Keratinocyte (primary cell): ENCODE results near the gene OGDHL. TPM values are rescaled to one million over a fixed set of nuclear protein-coding genes. Genes with fewer than 3 reads are reported as not detected.

ENCODE experiments used
- DNase-seq: peaks from one replicate; pipeline ENCODE4 v3.0.0-alpha.2; 2011; ENCODE audit warnings: low read depth, missing footprints, low spot score
- FAIRE-seq: peaks from 2 replicates; lab custom pipeline; 2011; peaks lifted over from hg19 to GRCh38; lab: Jason Lieb, UNC
- H2AFZ ChIP-seq: 2 replicates; pipeline ENCODE4 v1.6.0; 2012; ENCODE audit warnings: low read length, control low read depth, inconsistent platforms; ENCODE audit not compliant: control insufficient read depth
- H3K27ac ChIP-seq: 2 replicates; pipeline ENCODE4 v1.5.1; 2011; ENCODE audit warnings: low read length; ENCODE audit not compliant: control insufficient read depth, insufficient read depth
- H3K27me3 ChIP-seq: 3 replicates; pipeline ENCODE4 v1.6.0; 2011; ENCODE audit warnings: low read length; ENCODE audit not compliant: control insufficient read depth, insufficient read depth; ENCODE audit errors: extremely low read depth
- H3K36me3 ChIP-seq, 2 experiments: 2 replicates in 1 of 2; 3 replicates in 1 of 2; pipeline ENCODE4 v1.5.1; 2011; ENCODE audit warnings: low read length in 2 of 2, mild to moderate bottlenecking in 1 of 2; ENCODE audit not compliant: control insufficient read depth in 2 of 2, insufficient read depth in 2 of 2; ENCODE audit errors: extremely low read depth in 1 of 2
- H3K4me1 ChIP-seq: 3 replicates; pipeline ENCODE4 v1.5.1; 2011; ENCODE audit warnings: low read length; ENCODE audit not compliant: control insufficient read depth, insufficient read depth; ENCODE audit errors: extremely low read depth
- H3K4me2 ChIP-seq: 3 replicates; pipeline ENCODE4 v1.6.0; 2011; ENCODE audit warnings: low read depth, low read length; ENCODE audit not compliant: control insufficient read depth, insufficient read depth; ENCODE audit errors: extremely low read depth
- H3K4me3 ChIP-seq, 3 experiments: fragments of 200-600 bp in 1 of 3; sonication (generic) in 1 of 3; 2 replicates in 2 of 3; 3 replicates in 1 of 3; pipeline ENCODE4 v1.5.1; 2011 to 2016; ENCODE audit warnings: low read length in 3 of 3, mild to moderate bottlenecking in 3 of 3, control low read depth in 2 of 3, inconsistent platforms in 1 of 3, low read depth in 1 of 3, mixed read lengths in 1 of 3, mixed run types in 1 of 3, moderate library complexity in 1 of 3; ENCODE audit not compliant: control insufficient read depth in 2 of 3, insufficient read depth in 2 of 3; ENCODE audit errors: extremely low read depth in 1 of 3
- H3K79me2 ChIP-seq: 2 replicates; pipeline ENCODE4 v1.6.0; 2012; ENCODE audit warnings: low read length; ENCODE audit not compliant: control insufficient read depth, insufficient read depth
- H3K9ac ChIP-seq: 3 replicates; pipeline ENCODE4 v1.6.0; 2011; ENCODE audit warnings: low read length; ENCODE audit not compliant: control insufficient read depth, insufficient read depth; ENCODE audit errors: extremely low read depth
- H3K9me1 ChIP-seq: 3 replicates; pipeline ENCODE4 v1.6.0; 2011; ENCODE audit warnings: low read length; ENCODE audit not compliant: control insufficient read depth, insufficient read depth; ENCODE audit errors: extremely low read depth
- H3K9me3 ChIP-seq: 2 replicates; pipeline ENCODE4 v1.5.1; 2012; ENCODE audit warnings: low read depth, low read length; ENCODE audit not compliant: control insufficient read depth
- H4K20me1 ChIP-seq: 3 replicates; pipeline ENCODE4 v1.6.0; 2011; ENCODE audit warnings: low read length; ENCODE audit not compliant: control insufficient read depth, insufficient read depth; ENCODE audit errors: extremely low read depth
- CTCF ChIP-seq, 3 experiments: IDR thresholded peaks in 1 of 3; conservative IDR thresholded peaks in 1 of 3; optimal IDR thresholded peaks in 1 of 3; 2 replicates in 2 of 3; 3 replicates in 1 of 3; pipeline versions ENCODE3 to v1.5.1; 2011; ENCODE audit warnings: low read length in 3 of 3, mild to moderate bottlenecking in 3 of 3, moderate library complexity in 2 of 3, control low read depth in 1 of 3, inconsistent platforms in 1 of 3; ENCODE audit not compliant: insufficient read depth in 2 of 3; ENCODE audit errors: extremely low read depth in 1 of 3
- EZH2 ChIP-seq: IDR thresholded peaks from one replicate; pipeline ENCODE4 v1.6.1; 2012; ENCODE audit warnings: inconsistent platforms, mild to moderate bottlenecking, low read length, moderate library complexity
- dilution Hi-C: fragments of 300-500 bp; cut with MboI; formaldehyde crosslinking; loops from one replicate; pipeline ENCODE4 v1.7.0; 2020; ENCODE audit warnings: low sequenced_read_pairs; ENCODE audit not compliant: extremely low pct_ligation_motif_present
- polyA plus RNA-seq, 5 experiments: library from polyadenylated mRNA; depleted of rRNA in 3 of 5; stranded (reverse) in 3 of 5; stranded (forward) in 1 of 5; unstranded in 1 of 5; fragments of >200 nt; gene quantifications; 1 replicate in 1 of 5; 2 replicates in 3 of 5; 3 replicates in 1 of 5; pipeline versions ENCODE4 v1.2.1 to v1.2.3, GENCODE V29; 2011 to 2012; ENCODE audit warnings: missing spikeins in 2 of 5, low read depth in 1 of 5, low replicate concordance in 1 of 5

OGDHL gene
- polyA plus RNA-seq, 1 donor (not counting 4 experiments of a cell fraction or from before 2014, with no cell fraction given), result 0.09 TPM

- Histone ChIP-seq H3K36me3 (no peaks in the 10 kb centered on the region), H3K9ac (no peak overlapping the region), H3K27me3 (peaks cover 26% of the 10 kb centered on the region), H3K4me3 (no peak overlapping the region), H3K9me3 (no peaks in the 10 kb centered on the region), H2AFZ (no peak overlapping the region), H3K79me2 (no peaks in the 10 kb centered on the region), H4K20me1 (peaks cover 2% of the 10 kb centered on the region), H3K27ac (no peak overlapping the region), H3K9me1 (no peaks in the 10 kb centered on the region), H3K4me2 (no peak overlapping the region), H3K4me1 (no peaks in the 10 kb centered on the region)
- no peak for TF ChIP-seq EZH2
- no peak for TF ChIP-seq CTCF (optimal IDR thresholded peaks at IDR 0.05 in 1 of 3, IDR thresholded peaks at IDR 0.05 in 1 of 3, conservative IDR thresholded peaks at IDR 0.05 in 1 of 3; ENCODE audit: extremely low read depth in 1 of 3, insufficient read depth in 2 of 3, low read length in 3 of 3)
- no peak for FAIRE-seq
- DNase-seq, result no peak
- dilution Hi-C loops, result no loop called here
Observed at GRCh38 chr10:49759787-49760551, 2.2 kb downstream of the OGDHL start.

GRCh38 chr10:49758249-49758930, 3.7 kb downstream of the OGDHL start:
- H2AFZ ChIP-seq, result no peak overlapping the region
- no peaks in the 10 kb centered on the region for H3K9me1 ChIP-seq

More at GRCh38 chr10:49758249-49758930, 3.7 kb downstream of the OGDHL start:
- no peaks in the 10 kb centered on the region for H3K4me1 ChIP-seq
- no peaks in the 10 kb centered on the region for H3K9me3 ChIP-seq
- no peaks in the 10 kb centered on the region for H3K79me2 ChIP-seq
- no peak overlapping the region for H3K4me2 ChIP-seq
- H3K27me3 ChIP-seq, result peaks cover 26% of the 10 kb centered on the region
- peaks cover 2% of the 10 kb centered on the region for H4K20me1 ChIP-seq
- no peak overlapping the region for H3K4me3 ChIP-seq
- DNase-seq (no peak), FAIRE-seq (no peak)
- TF ChIP-seq CTCF (optimal IDR thresholded peaks at IDR 0.05 in 1 of 3, IDR thresholded peaks at IDR 0.05 in 1 of 3, conservative IDR thresholded peaks at IDR 0.05 in 1 of 3; ENCODE audit: extremely low read depth in 1 of 3, insufficient read depth in 2 of 3, low read length in 3 of 3) (no peak), EZH2 (no peak)
- H3K36me3 ChIP-seq, result no peaks in the 10 kb centered on the region
- dilution Hi-C loops, result no loop called here
- H3K27ac ChIP-seq, result no peak overlapping the region
- no peak overlapping the region for H3K9ac ChIP-seq
